Left lung (tissue), 10 donors: Measurements from ENCODE around the gene RSBN1L. TPM values are rescaled to one million over a fixed set of nuclear protein-coding genes. Genes with fewer than 3 reads are reported as not detected.

Source experiments
- ATAC-seq: fragments of 200-7000 bp; cut with Tn5 transposase; one replicate; pipeline ENCODE4 v1.9.1; 2020; ENCODE audit warnings: moderate library complexity
- DNase-seq, 4 donors: peaks; one replicate each; pipeline ENCODE4 v3.0.0-alpha.2; 2013 to 2020
- H3K27ac ChIP-seq, 2 donors: fragments of 200-600 bp; sonication (generic) in 1 of 2; one replicate each; pipeline versions ENCODE4 v1.5.0 to v1.8.0; 2020 to 2021
- H3K27me3 ChIP-seq, 2 donors: fragments of 200-600 bp; sonication (generic) in 1 of 2; one replicate each; pipeline versions ENCODE4 v1.5.0 to v1.8.0; 2020 to 2021
- H3K36me3 ChIP-seq, 2 donors: fragments of 200-600 bp; sonication (generic) in 1 of 2; one replicate each; pipeline versions ENCODE4 v1.5.0 to v1.8.0; 2020 to 2021
- H3K4me1 ChIP-seq, 2 donors: fragments of 200-600 bp; one replicate each; pipeline ENCODE4 v1.8.0; 2021
- H3K4me3 ChIP-seq, 2 donors: fragments of 200-600 bp; sonication (generic) in 1 of 2; one replicate each; pipeline versions ENCODE4 v1.5.0 to v1.8.0; 2020 to 2021; ENCODE audit warnings: mild to moderate bottlenecking in 1 of 2
- H3K9me3 ChIP-seq, 2 donors: fragments of 200-600 bp; sonication (generic) in 1 of 2; one replicate each; pipeline versions ENCODE4 v1.5.0 to v1.8.0; 2020 to 2021
- intact Hi-C, 2 donors: fragments of 100-400 bp; cut with DNase I; formaldehyde crosslinking; loops; one replicate each; pipeline versions ENCODE4 v1.11.2 to v1.14.2; 2022
- polyA plus RNA-seq, 6 donors: library from polyadenylated mRNA; unstranded; fragments of 120-200 nt; gene quantifications; one replicate each; pipeline ENCODE4 v1.2.1, GENCODE V29; 2013; ENCODE audit not compliant: insufficient read length in 6 of 6
- total RNA-seq, 2 donors: library from RNA; stranded (reverse); fragmentation: NEBNext Ultra II Directional; extraction: Animal tissue kit (Norgen Biotek cat#: 25700); gene quantifications; one replicate each; pipeline ENCODE4 v1.2.1, GENCODE V29; 2021
- TF ChIP-seq, protein P1 (sequence below), 2 donors: fragments of 200-600 bp; sonication (generic) in 1 of 2; IDR thresholded peaks; one replicate each; pipeline versions ENCODE4 v1.5.0 to v1.8.0; 2021; ENCODE audit warnings: antibody characterized with exemption in 2 of 2
- donor health status: DM: no; HTN: yes; CAD: no.
- donor health status: DM: no; HTN: no; CAD: no.

Gene RSBN1L
- total and polyA plus RNA-seq, 8 donors = 16.7 to 47.2 (median 37.6) TPM

GRCh38 chr7:77738871-77739270 lies 42.6 kb downstream of the RSBN1L start:
- peaks cover 0 to 16% of the 10 kb centered on the region in 2 donors for H3K36me3 ChIP-seq
- DNase-seq = no peak
- no peak for ATAC-seq

GRCh38 chr7:77740257-77740656 lies 44.0 kb downstream of the RSBN1L start:
- intact Hi-C loops = no loop called here
- Histone ChIP-seq H3K27me3 (no peaks in the 10 kb centered on the region), H3K36me3 (peaks cover 0 to 16% of the 10 kb centered on the region in 2 donors), H3K4me3 (no peak overlapping the region), H3K4me1 (no peaks in the 10 kb centered on the region), H3K9me3 (no peaks in the 10 kb centered on the region), H3K27ac (no peak overlapping the region)
- DNase-seq (no peak), ATAC-seq (no peak)
- TF ChIP-seq, protein P1, sequence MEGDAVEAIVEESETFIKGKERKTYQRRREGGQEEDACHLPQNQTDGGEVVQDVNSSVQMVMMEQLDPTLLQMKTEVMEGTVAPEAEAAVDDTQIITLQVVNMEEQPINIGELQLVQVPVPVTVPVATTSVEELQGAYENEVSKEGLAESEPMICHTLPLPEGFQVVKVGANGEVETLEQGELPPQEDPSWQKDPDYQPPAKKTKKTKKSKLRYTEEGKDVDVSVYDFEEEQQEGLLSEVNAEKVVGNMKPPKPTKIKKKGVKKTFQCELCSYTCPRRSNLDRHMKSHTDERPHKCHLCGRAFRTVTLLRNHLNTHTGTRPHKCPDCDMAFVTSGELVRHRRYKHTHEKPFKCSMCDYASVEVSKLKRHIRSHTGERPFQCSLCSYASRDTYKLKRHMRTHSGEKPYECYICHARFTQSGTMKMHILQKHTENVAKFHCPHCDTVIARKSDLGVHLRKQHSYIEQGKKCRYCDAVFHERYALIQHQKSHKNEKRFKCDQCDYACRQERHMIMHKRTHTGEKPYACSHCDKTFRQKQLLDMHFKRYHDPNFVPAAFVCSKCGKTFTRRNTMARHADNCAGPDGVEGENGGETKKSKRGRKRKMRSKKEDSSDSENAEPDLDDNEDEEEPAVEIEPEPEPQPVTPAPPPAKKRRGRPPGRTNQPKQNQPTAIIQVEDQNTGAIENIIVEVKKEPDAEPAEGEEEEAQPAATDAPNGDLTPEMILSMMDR (IDR thresholded peaks at IDR 0.05) = no peak

More at GRCh38 chr7:77738871-77739270, 42.6 kb downstream of the RSBN1L start:
- Histone ChIP-seq H3K4me1 (peaks cover 0 to 10% of the 10 kb centered on the region in 2 donors), H3K27me3 (no peaks in the 10 kb centered on the region), H3K9me3 (no peaks in the 10 kb centered on the region), H3K27ac (no peak overlapping the region), H3K4me3 (no peak overlapping the region)
- intact Hi-C loops = no loop called here
- TF ChIP-seq, protein P1 (IDR thresholded peaks at IDR 0.05) = no peak

DNA sequence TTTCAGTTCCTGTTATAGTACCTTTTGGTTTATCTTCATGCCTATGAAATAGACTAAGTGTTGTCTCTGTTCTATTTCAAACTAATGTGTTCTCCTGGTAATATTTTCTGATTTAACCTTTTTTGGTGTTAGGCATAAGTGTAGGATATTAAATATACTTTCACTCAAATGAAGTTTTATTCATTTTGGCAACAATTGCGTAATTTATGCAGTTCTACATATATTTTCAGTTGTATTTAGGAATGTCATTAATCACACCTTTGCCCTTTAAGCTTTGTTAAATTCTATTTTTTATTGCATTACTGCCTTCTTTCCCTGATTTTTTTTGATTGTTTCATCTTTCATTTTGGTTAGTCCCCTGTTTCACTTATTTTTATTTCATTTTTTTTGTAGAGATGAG lies 47.3 kb downstream of the RSBN1L start:
- Histone ChIP-seq H3K9me3 (no peaks in the 10 kb centered on the region), H3K27me3 (no peaks in the 10 kb centered on the region), H3K4me3 (no peak overlapping the region), H3K4me1 (peaks cover 8 to 9% of the 10 kb centered on the region in 2 donors), H3K27ac (no peak overlapping the region), H3K36me3 (peaks cover 0 to 5% of the 10 kb centered on the region in 2 donors)
- no peak for ATAC-seq
- TF ChIP-seq, protein P1 (IDR thresholded peaks at IDR 0.05) = no peak
- DNase-seq = no peak
- intact Hi-C loops = no loop called here

- ATAC-seq (no peak), DNase-seq (no peak)
- intact Hi-C loops = no loop called here
- TF ChIP-seq, protein P1 (IDR thresholded peaks at IDR 0.05) = no peak
- no peaks in the 10 kb centered on the region for H3K9me3 ChIP-seq
- no peak overlapping the region for H3K4me3 ChIP-seq
- H3K27ac ChIP-seq = no peak overlapping the region
- peaks cover 0 to 3% of the 10 kb centered on the region in 2 donors for H3K36me3 ChIP-seq
- peaks cover 8 to 9% of the 10 kb centered on the region in 2 donors for H3K4me1 ChIP-seq
- H3K27me3 ChIP-seq = no peaks in the 10 kb centered on the region
Measured at GRCh38 chr7:77745746-77746145, 49.5 kb downstream of the RSBN1L start.

DNA sequence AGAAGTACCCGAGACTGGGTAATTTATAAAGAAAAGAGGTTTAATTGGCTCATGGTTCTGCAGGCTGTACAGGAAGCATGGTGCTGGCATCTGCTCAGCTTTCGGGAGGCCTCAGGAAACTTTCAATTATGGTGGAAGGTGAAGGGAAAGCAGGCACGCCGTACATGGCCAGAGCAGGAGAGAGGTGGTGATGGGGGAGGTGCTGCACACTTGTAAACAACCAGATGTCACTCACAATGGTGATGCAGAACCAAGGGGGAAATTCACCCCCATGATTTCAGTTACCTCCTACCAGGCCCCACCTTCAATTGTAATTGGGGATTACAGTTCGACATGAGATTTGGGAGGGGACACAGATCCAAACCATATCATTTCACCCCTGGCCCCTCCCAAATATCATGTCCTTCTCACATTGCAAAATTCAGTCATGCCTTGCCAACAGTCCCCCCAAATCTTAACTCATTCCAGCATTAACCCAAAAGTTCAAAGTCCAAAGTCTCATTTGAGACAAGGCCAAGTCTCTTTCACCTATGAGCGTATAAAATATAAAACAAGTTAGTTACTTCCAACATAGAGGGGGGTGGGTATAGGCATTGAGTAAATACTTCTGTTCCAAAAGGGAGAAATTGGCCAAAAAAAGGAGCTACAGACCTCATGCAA lies 50.0 kb downstream of the RSBN1L start:
- Histone ChIP-seq H3K4me3 (no peak overlapping the region), H3K9me3 (no peaks in the 10 kb centered on the region)
- intact Hi-C loops = no loop called here

More for the DNA sequence above, 50.0 kb downstream of the RSBN1L start:
- TF ChIP-seq, protein P1 (IDR thresholded peaks at IDR 0.05) = no peak
- no peak for DNase-seq
- no peak for ATAC-seq
- Histone ChIP-seq H3K4me1 (peaks cover 9% of the 10 kb centered on the region in 2 donors), H3K27ac (no peak overlapping the region), H3K27me3 (no peaks in the 10 kb centered on the region), H3K36me3 (peaks cover 0 to 6% of the 10 kb centered on the region in 2 donors)
